Tibial artery (tissue), 4 donors: ENCODE results near the gene PLA2G2C.

ENCODE experiments used
- DNase-seq, 2 donors: peaks; one replicate each; pipeline ENCODE4 v3.0.0-alpha.2; 2019
- H3K27ac ChIP-seq, 2 donors: fragments of 200-600 bp; sonication (generic) in 1 of 2; 1 replicate in 1 of 2; 2 replicates in 1 of 2; pipeline ENCODE4 v1.5.1; 2018 to 2019; ENCODE audit warnings: mild to moderate bottlenecking in 1 of 2
- H3K27me3 ChIP-seq, 2 donors: fragments of 200-600 bp; sonication (generic) in 1 of 2; one replicate each; pipeline versions ENCODE4 v1.5.1 to v1.6.0; 2016 to 2019
- H3K36me3 ChIP-seq, 3 donors: fragments of 200-600 bp; sonication (generic) in 2 of 3; one replicate each; pipeline ENCODE4 v1.5.1; 2016 to 2019; ENCODE audit warnings: mild to moderate bottlenecking in 2 of 3
- H3K4me1 ChIP-seq, 4 donors: fragments of 200-600 bp; sonication (generic) in 2 of 4; 1 replicate in 3 of 4; 2 replicates in 1 of 4; pipeline ENCODE4 v1.5.1; 2016 to 2019
- H3K4me3 ChIP-seq, 2 donors: fragments of 200-600 bp; sonication (generic) in 1 of 2; 1 replicate in 1 of 2; 2 replicates in 1 of 2; pipeline ENCODE4 v1.5.1; 2018 to 2019; ENCODE audit warnings: mild to moderate bottlenecking in 2 of 2
- H3K9me3 ChIP-seq, 3 donors: fragments of 200-600 bp; sonication (generic) in 1 of 3; one replicate each; pipeline ENCODE4 v1.5.1; 2016 to 2019
- CTCF ChIP-seq, 2 experiments: fragments of 200-600 bp in 1 of 2; fragments of 450-650 bp in 1 of 2; IDR thresholded peaks; one replicate each; pipeline ENCODE4 v1.5.1; 2017 to 2019; ENCODE audit warnings: antibody characterized with exemption in 2 of 2, mild to moderate bottlenecking in 1 of 2, moderate library complexity in 1 of 2
- intact Hi-C: fragments of 100-400 bp; cut with DNase I; formaldehyde crosslinking; loops from one replicate; pipeline ENCODE4 v1.15.0; 2023; ENCODE audit warnings: low total_unique reads

PLA2G2C gene

GRCh38 chr1:20178634-20179370 is 7.5 kb downstream of the PLA2G2C start:
- no peak for DNase-seq
- Histone ChIP-seq H3K36me3 (no peaks in the 10 kb centered on the region), H3K4me3 (no peak overlapping the region), H3K27ac (no peak overlapping the region), H3K9me3 (no peaks in the 10 kb centered on the region), H3K27me3 (peaks cover 0 to 28% of the 10 kb centered on the region in 2 donors), H3K4me1 (no peaks in the 10 kb centered on the region)
- no peak for TF ChIP-seq CTCF (IDR thresholded peaks at IDR 0.05)
- intact Hi-C loops: no loop called here

GRCh38 chr1:20174937-20175666 is 11.2 kb downstream of the PLA2G2C start:
- intact Hi-C loops: no loop called here
- no peaks in the 10 kb centered on the region for H3K9me3 ChIP-seq
- H3K4me1 ChIP-seq: no peaks in the 10 kb centered on the region
- H3K27ac ChIP-seq: no peak overlapping the region
- peaks cover 0 to 16% of the 10 kb centered on the region in 2 donors for H3K27me3 ChIP-seq
- no peak overlapping the region for H3K4me3 ChIP-seq
- H3K36me3 ChIP-seq: no peaks in the 10 kb centered on the region
- TF ChIP-seq CTCF (IDR thresholded peaks at IDR 0.05): no peak
- DNase-seq: no peak

- H3K36me3 ChIP-seq: no peaks in the 10 kb centered on the region
Measured at GRCh38 chr1:20172033-20172590, 14.2 kb downstream of the PLA2G2C start.

GRCh38 chr1:20169932-20170331 is 16.4 kb downstream of the PLA2G2C start:
- intact Hi-C loops: no loop called here
- TF ChIP-seq CTCF (IDR thresholded peaks at IDR 0.05): no peak
- Histone ChIP-seq H3K27ac (no peak overlapping the region), H3K4me3 (no peak overlapping the region), H3K27me3 (peaks cover 0 to 54% of the 10 kb centered on the region in 2 donors), H3K36me3 (no peaks in the 10 kb centered on the region), H3K4me1 (no peaks in the 10 kb centered on the region), H3K9me3 (no peaks in the 10 kb centered on the region)
- DNase-seq: no peak

More at GRCh38 chr1:20172033-20172590, 14.2 kb downstream of the PLA2G2C start:
- no peak for TF ChIP-seq CTCF (IDR thresholded peaks at IDR 0.05)
- no peak overlapping the region for H3K27ac ChIP-seq
- no peak overlapping the region for H3K4me3 ChIP-seq
- intact Hi-C loops: no loop called here
- H3K27me3 ChIP-seq: peaks cover 0 to 34% of the 10 kb centered on the region in 2 donors
- no peak for DNase-seq
- H3K9me3 ChIP-seq: no peaks in the 10 kb centered on the region
- H3K4me1 ChIP-seq: no peaks in the 10 kb centered on the region

- DNase-seq: no peak
- no peak overlapping the region for H3K4me3 ChIP-seq
- TF ChIP-seq CTCF (IDR thresholded peaks at IDR 0.05): no peak
- intact Hi-C loops: no loop called here
- peaks cover 0 to 65% of the 10 kb centered on the region in 2 donors for H3K27me3 ChIP-seq
- no peak overlapping the region for H3K27ac ChIP-seq
- H3K36me3 ChIP-seq: no peaks in the 10 kb centered on the region
- H3K4me1 ChIP-seq: no peaks in the 10 kb centered on the region
- H3K9me3 ChIP-seq: no peaks in the 10 kb centered on the region
Measured at GRCh38 chr1:20168564-20169491, 17.5 kb downstream of the PLA2G2C start.
